22Rv1 (cell line): Measurements from ENCODE around the gene MATCAP1.

ENCODE experiments used
- CTCF ChIP-seq: fragments of 450-650 bp; IDR thresholded peaks from 2 replicates; pipeline ENCODE4 v1.5.1; 2017; ENCODE audit warnings: mild to moderate bottlenecking
- ZFX ChIP-seq: fragments of 450-650 bp; IDR thresholded peaks from 2 replicates; pipeline ENCODE4 v1.6.1; 2017; ENCODE audit warnings: antibody characterized with exemption, borderline replicate concordance

DNA sequence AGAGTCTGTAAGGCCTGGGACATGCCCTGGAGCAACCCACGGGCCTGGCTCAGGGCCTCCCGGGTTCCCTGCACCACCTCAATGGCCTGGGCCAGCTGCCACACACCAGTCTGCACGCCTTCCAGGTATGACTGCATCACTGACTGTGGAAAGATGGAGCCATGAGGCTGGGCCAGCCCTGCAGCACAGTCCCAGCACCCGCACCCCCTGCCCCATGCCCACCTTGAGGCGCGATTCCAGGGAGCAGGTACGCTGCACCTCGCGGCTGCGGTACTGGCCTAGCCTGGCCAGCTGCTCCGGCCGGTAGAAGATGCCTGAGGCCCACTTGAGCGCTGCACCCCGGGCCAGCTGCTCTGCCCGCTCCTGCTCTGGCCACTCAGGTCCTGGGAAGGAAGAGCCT, 5.0 kb upstream of the MATCAP1 start:
- TF ChIP-seq ZFX (no peak), CTCF (no peak)
